H9 (cell line): ENCODE results near the gene RPL22L1. TPM values are rescaled to one million over a fixed set of nuclear protein-coding genes. Genes with fewer than 3 reads are reported as not detected.
A peak's percentile ranks its signal among the peaks of the same experiment; 100 is the strongest.

Experiments used
- DNase-seq: peaks from one replicate; pipeline ENCODE4 v3.0.0-alpha.2; 2017
- H2AFZ ChIP-seq: one replicate; pipeline ENCODE4 v1.6.1; 2013; ENCODE audit warnings: mild to moderate bottlenecking, low read length, control low read depth, moderate library complexity
- H2AK5ac ChIP-seq: 2 replicates; pipeline ENCODE4 v1.6.1; 2013; ENCODE audit warnings: low read length, control low read depth, mixed read lengths; ENCODE audit not compliant: insufficient read length
- H2BK120ac ChIP-seq: one replicate; pipeline ENCODE4 v1.6.1; 2013; ENCODE audit warnings: low read depth, mild to moderate bottlenecking, low read length, control low read depth, inconsistent platforms; ENCODE audit not compliant: poor library complexity, severe bottlenecking
- H2BK12ac ChIP-seq: 2 replicates; pipeline ENCODE4 v1.6.1; 2013; ENCODE audit warnings: low read length, control low read depth, mixed read lengths, low read depth; ENCODE audit not compliant: insufficient read length
- H2BK15ac ChIP-seq: 2 replicates; pipeline ENCODE4 v1.6.1; 2013; ENCODE audit warnings: low read depth, low read length, control low read depth
- H2BK20ac ChIP-seq: one replicate; pipeline ENCODE4 v1.6.1; 2013; ENCODE audit warnings: low read depth, mild to moderate bottlenecking, low read length, control low read depth, inconsistent platforms; ENCODE audit not compliant: poor library complexity, severe bottlenecking
- H2BK5ac ChIP-seq: 2 replicates; pipeline ENCODE4 v1.6.1; 2013; ENCODE audit warnings: low read length, control low read depth, mixed read lengths; ENCODE audit not compliant: insufficient read length
- H3K14ac ChIP-seq: 2 replicates; pipeline ENCODE4 v1.6.1; 2013; ENCODE audit warnings: low read length, control low read depth; ENCODE audit not compliant: insufficient read depth
- H3K18ac ChIP-seq: 2 replicates; pipeline ENCODE4 v1.6.1; 2013; ENCODE audit warnings: low read depth, mild to moderate bottlenecking, mixed read lengths, low read length, control low read depth; ENCODE audit not compliant: insufficient read length
- H3K23ac ChIP-seq: 2 replicates; pipeline ENCODE4 v1.6.1; 2013; ENCODE audit warnings: low read length, control low read depth, mixed read lengths, low read depth; ENCODE audit not compliant: insufficient read length
- H3K23me2 ChIP-seq: 2 replicates; pipeline ENCODE4 v1.6.1; 2013; ENCODE audit warnings: low read depth, mild to moderate bottlenecking, mixed read lengths, low read length, control low read depth; ENCODE audit not compliant: insufficient read length, poor library complexity, severe bottlenecking
- H3K27ac ChIP-seq: 2 replicates; pipeline ENCODE4 v1.5.1; 2013; ENCODE audit warnings: low read length, control low read depth, mixed read lengths, low read depth; ENCODE audit not compliant: insufficient read length
- H3K27me3 ChIP-seq: 2 replicates; pipeline ENCODE4 v1.6.1; 2013; ENCODE audit warnings: low read length, control low read depth, inconsistent platforms; ENCODE audit not compliant: insufficient read depth
- H3K4ac ChIP-seq: 2 replicates; pipeline ENCODE4 v1.6.1; 2013; ENCODE audit warnings: low read depth, mild to moderate bottlenecking, control low read depth, inconsistent platforms, low read length, moderate library complexity
- H3K4me1 ChIP-seq: 2 replicates; pipeline ENCODE4 v1.6.1; 2013; ENCODE audit warnings: low read length, control low read depth, inconsistent platforms; ENCODE audit not compliant: insufficient read depth
- H3K4me2 ChIP-seq: 2 replicates; pipeline ENCODE4 v1.6.1; 2013; ENCODE audit warnings: low read length, control low read depth, mixed read lengths; ENCODE audit not compliant: insufficient read length, insufficient read depth
- H3K56ac ChIP-seq: 2 replicates; pipeline ENCODE4 v1.6.1; 2013; ENCODE audit warnings: low read depth, mild to moderate bottlenecking, mixed read lengths, low read length, control low read depth; ENCODE audit not compliant: insufficient read length
- H3K79me1 ChIP-seq: 2 replicates; pipeline ENCODE4 v1.6.1; 2013; ENCODE audit warnings: low read depth, mild to moderate bottlenecking, moderate library complexity, low read length, control low read depth, inconsistent platforms; ENCODE audit not compliant: insufficient read depth, poor library complexity, severe bottlenecking
- H3K79me2 ChIP-seq: 2 replicates; pipeline ENCODE4 v1.6.1; 2013; ENCODE audit warnings: low read length, control low read depth, inconsistent platforms; ENCODE audit not compliant: insufficient read depth
- H3K9ac ChIP-seq: 2 replicates; pipeline ENCODE4 v1.6.1; 2013; ENCODE audit warnings: low read length, control low read depth, mixed read lengths; ENCODE audit not compliant: insufficient read length; ENCODE audit errors: extremely low read depth
- H3K9me3 ChIP-seq: one replicate; pipeline ENCODE4 v1.6.1; 2013; ENCODE audit warnings: low read depth, low read length, inconsistent platforms; ENCODE audit not compliant: control insufficient read depth
- H3T11ph ChIP-seq: one replicate; pipeline ENCODE4 v1.6.1; 2013; ENCODE audit warnings: mild to moderate bottlenecking, low read length, control low read depth, inconsistent platforms
- H4K20me1 ChIP-seq: one replicate; pipeline ENCODE4 v1.6.1; 2013; ENCODE audit not compliant: control insufficient read depth, insufficient read length, insufficient read depth
- H4K5ac ChIP-seq: 2 replicates; pipeline ENCODE4 v1.6.1; 2013; ENCODE audit warnings: low read depth, mild to moderate bottlenecking, mixed read lengths, low read length, control low read depth; ENCODE audit not compliant: insufficient read length
- H4K8ac ChIP-seq: replicated peaks from 2 replicates; pipeline ENCODE4 v1.6.1; 2013; ENCODE audit warnings: low read length, control low read depth, mixed read lengths, low read depth; ENCODE audit not compliant: insufficient read length
- H4K91ac ChIP-seq: 2 replicates; pipeline ENCODE4 v1.6.1; 2013; ENCODE audit warnings: low read depth, mild to moderate bottlenecking, moderate library complexity, mixed read lengths, low read length, control low read depth; ENCODE audit not compliant: insufficient read length
- H3K27ac Mint-ChIP-seq, 3 experiments: 2 replicates in 2 of 3; 3 replicates in 1 of 3; pipeline ENCODE4 v1.8.0; 2020 to 2021; ENCODE audit warnings: mixed read lengths in 3 of 3, mild to moderate bottlenecking in 1 of 3, moderate library complexity in 1 of 3
- H3K27me3 Mint-ChIP-seq: 2 replicates; pipeline ENCODE4 v1.8.0; 2021; ENCODE audit warnings: low read depth, mild to moderate bottlenecking, moderate library complexity, mixed read lengths
- H3K36me3 Mint-ChIP-seq, 3 experiments: 2 replicates in 2 of 3; 3 replicates in 1 of 3; pipeline ENCODE4 v1.8.0; 2020 to 2021; ENCODE audit warnings: low read depth in 3 of 3, mixed read lengths in 3 of 3; ENCODE audit not compliant: insufficient read depth in 1 of 3
- H3K4me1 Mint-ChIP-seq, 2 experiments: 2 replicates each; pipeline ENCODE4 v1.8.0; 2020; ENCODE audit warnings: mixed read lengths in 2 of 2
- H3K4me3 Mint-ChIP-seq, 2 experiments: 2 replicates in 1 of 2; 3 replicates in 1 of 2; pipeline ENCODE4 v1.8.0; 2020 to 2021; ENCODE audit warnings: mild to moderate bottlenecking in 2 of 2, mixed read lengths in 2 of 2, moderate library complexity in 1 of 2
- H3K9me3 Mint-ChIP-seq, 2 experiments: 2 replicates in 1 of 2; 3 replicates in 1 of 2; pipeline ENCODE4 v1.8.0; 2020; ENCODE audit warnings: mild to moderate bottlenecking in 2 of 2, mixed read lengths in 2 of 2, moderate library complexity in 1 of 2
- WGBS: extraction: QIAGEN DNeasy Blood & Tissue Kit; methylation state at CpG from one replicate; pipeline ENCODE4 v1.1.7; 2013; ENCODE audit warnings: missing lambda C conversion rate, low lambda C conversion rate, mixed read lengths; ENCODE audit not compliant: insufficient read length; ENCODE audit errors: extremely low coverage; 5-methylcytosine and 5-hydroxymethylcytosine counted together
- total RNA-seq: library from RNA; stranded (reverse); gene quantifications from 2 replicates; pipeline ENCODE4 v1.2.1, GENCODE V29; 2021
- TF ChIP-seq, protein P1 (sequence below): fragments of 200-600 bp; sonication (generic); conservative IDR thresholded peaks from 3 replicates; pipeline ENCODE4 v1.8.0; 2021; ENCODE audit warnings: antibody characterized with exemption, mild to moderate bottlenecking

Gene RPL22L1
- total RNA-seq, 1 experiment from 2014 or later = 100 TPM

DNA sequence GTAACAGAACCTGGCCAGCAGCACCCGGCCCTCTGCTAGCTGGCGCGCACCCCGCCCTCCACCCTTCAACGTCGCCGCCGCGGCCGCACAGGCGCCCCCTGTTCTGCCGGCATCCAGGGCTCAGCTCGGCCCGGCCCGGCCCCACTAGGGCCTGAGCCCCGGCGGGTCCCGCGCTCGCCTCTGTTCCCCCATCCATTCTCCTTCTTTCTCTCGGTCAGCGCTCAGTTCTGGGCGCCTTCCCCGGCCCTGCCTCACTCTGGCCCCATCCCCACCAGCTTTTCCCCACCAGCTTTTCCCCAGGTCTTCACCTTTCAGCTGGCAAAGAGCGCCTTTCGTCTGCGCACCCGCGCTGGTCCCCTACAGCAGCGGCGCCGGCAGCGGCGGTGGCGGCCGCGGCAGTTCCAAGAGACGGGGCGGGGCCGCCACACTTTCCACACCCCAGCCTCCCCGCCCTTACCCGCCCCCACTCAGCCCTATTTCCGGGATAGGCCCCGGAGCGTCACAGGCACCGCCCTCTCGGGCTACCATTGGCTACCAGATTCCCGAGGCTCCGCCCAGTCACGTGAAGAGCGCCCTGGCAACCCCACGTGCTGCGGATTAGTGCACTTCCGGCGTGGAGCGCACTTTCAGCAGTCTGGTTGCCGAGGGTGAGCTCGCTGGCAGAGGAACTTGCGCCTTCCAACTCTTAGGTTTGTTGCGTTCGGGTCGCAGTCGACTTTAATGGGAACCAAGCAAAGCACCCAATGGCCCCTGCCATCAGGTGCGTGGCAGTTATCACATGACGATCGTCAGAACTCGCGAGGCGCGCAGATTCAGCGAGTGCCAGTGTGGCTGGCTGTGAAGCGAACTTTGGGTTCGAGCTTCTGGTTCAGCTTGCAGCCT is 38.5 kb upstream of the RPL22L1 start, which contains the start of gene EIF5A2:
EIF5A2 (minus strand) TSS at position 403 of the 882 bp plus-strand sequence. CDS start 831 bp downstream, outside the sequence.
- no peak within 1 kb of the TSS for H2BK12ac ChIP-seq
- H3K79me1 ChIP-seq = no peaks in the 10 kb centered on the region
- no peak within 1 kb of the TSS for H3T11ph ChIP-seq
- H3K56ac ChIP-seq = no peak within 1 kb of the TSS
- no peak within 1 kb of the TSS for H4K5ac ChIP-seq
- H3K4me2 ChIP-seq = peak within 1 kb of the TSS; percentile 75
- H3K4me1 Mint-ChIP-seq = peaks cover 8 to 10% of the 10 kb centered on the region in 2 experiments
- H3K4me3 Mint-ChIP-seq = peak within 1 kb of the TSS; percentile 91 to 94
- H2BK120ac ChIP-seq = no peak within 1 kb of the TSS
- peak within 1 kb of the TSS in 2 of 3 experiments; percentile 86 to 91; a peak in 4 of 7 replicates for H3K27ac Mint-ChIP-seq
- no peak within 1 kb of the TSS for H3K27ac ChIP-seq
- no peak within 1 kb of the TSS for H2AFZ ChIP-seq
- H3K14ac ChIP-seq = no peak within 1 kb of the TSS
- H4K8ac ChIP-seq = no peak within 1 kb of the TSS
- no peak within 1 kb of the TSS for H2BK5ac ChIP-seq
- no peak within 1 kb of the TSS for H2BK20ac ChIP-seq
- H3K79me2 ChIP-seq = no peaks in the 10 kb centered on the region
- no peak within 1 kb of the TSS for H4K91ac ChIP-seq
- H3K9me3 Mint-ChIP-seq = peaks cover 8 to 15% of the 10 kb centered on the region in 2 experiments
- H4K20me1 ChIP-seq = no peaks in the 10 kb centered on the region
- H3K27me3 ChIP-seq = no peaks in the 10 kb centered on the region; the same call in 1 of the 2 replicates
- H3K23me2 ChIP-seq = peaks cover 5% of the 10 kb centered on the region
- TF ChIP-seq, protein P1, sequence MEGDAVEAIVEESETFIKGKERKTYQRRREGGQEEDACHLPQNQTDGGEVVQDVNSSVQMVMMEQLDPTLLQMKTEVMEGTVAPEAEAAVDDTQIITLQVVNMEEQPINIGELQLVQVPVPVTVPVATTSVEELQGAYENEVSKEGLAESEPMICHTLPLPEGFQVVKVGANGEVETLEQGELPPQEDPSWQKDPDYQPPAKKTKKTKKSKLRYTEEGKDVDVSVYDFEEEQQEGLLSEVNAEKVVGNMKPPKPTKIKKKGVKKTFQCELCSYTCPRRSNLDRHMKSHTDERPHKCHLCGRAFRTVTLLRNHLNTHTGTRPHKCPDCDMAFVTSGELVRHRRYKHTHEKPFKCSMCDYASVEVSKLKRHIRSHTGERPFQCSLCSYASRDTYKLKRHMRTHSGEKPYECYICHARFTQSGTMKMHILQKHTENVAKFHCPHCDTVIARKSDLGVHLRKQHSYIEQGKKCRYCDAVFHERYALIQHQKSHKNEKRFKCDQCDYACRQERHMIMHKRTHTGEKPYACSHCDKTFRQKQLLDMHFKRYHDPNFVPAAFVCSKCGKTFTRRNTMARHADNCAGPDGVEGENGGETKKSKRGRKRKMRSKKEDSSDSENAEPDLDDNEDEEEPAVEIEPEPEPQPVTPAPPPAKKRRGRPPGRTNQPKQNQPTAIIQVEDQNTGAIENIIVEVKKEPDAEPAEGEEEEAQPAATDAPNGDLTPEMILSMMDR = no peak
- H3K18ac ChIP-seq = peak within 1 kb of the TSS; percentile 71
- peaks cover 6 to 10% (median 7%) of the 10 kb centered on the region in 3 experiments; a peak in 6 of 7 replicates for H3K36me3 Mint-ChIP-seq
- no peak within 1 kb of the TSS for H3K4ac ChIP-seq
- no peak within 1 kb of the TSS for H2BK15ac ChIP-seq
- peak; percentile 95 for DNase-seq
- no peak within 1 kb of the TSS for H3K23ac ChIP-seq
- no peak within 1 kb of the TSS for H2AK5ac ChIP-seq
- H3K9me3 ChIP-seq = no peaks in the 10 kb centered on the region
- H3K27me3 Mint-ChIP-seq = peaks cover 34% of the 10 kb centered on the region
- peak within 1 kb of the TSS; percentile 27 for H3K9ac ChIP-seq
- H3K4me1 ChIP-seq = no peaks in the 10 kb centered on the region
- no CpG with 5 or more reads among the region's 73 CpGs for WGBS
